Stimulated activated CD8-positive, alpha-beta memory T cell treated with anti-CD3 and anti-CD28 coated beads, Interleukin-7, amount 100 ng/mL, for 1 hour (primary cell): ENCODE data around the gene PRIMPOL.
"Not testable (repeated sequence)": the region's sequence is repeated elsewhere in the genome, so short reads cannot be mapped to it uniquely, and the experiment has no call there.

Experiments
- DNase-seq, 2 donors: peaks; one replicate each; pipeline ENCODE4 v3.0.0-alpha.2; 2020; ENCODE audit warnings: low read depth in 2 of 2

The PRIMPOL gene

GRCh38 chr4:184706453-184706852 is 56.9 kb downstream of the PRIMPOL start:
- no peak for DNase-seq

- no peak for DNase-seq
Measured at GRCh38 chr4:184712322-184712721, 62.8 kb downstream of the PRIMPOL start.

DNA sequence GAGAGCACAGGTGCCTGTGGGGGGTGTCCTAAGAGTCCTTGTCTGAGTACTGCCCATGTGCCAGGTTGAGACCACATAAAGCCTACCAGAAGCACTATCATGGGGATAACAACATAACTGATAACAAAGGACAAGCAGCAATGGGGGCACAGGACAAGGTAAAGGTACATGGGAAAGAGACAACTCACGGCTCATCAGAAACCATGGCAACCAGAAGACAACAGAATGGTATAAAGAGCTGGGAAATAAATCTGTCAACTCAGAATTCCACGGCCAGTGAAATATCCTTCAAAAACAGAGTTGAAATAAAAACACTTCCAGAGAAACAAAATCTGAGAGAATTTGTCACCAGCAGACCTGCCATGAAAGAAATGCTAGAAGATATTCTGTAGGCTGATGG is 64.3 kb downstream of the PRIMPOL start:
- no peak for DNase-seq

- no peak for DNase-seq
Measured at GRCh38 chr4:184715526-184715925, 66.0 kb downstream of the PRIMPOL start.

GRCh38 chr4:184719407-184719806 is 69.9 kb downstream of the PRIMPOL start:
- no peak for DNase-seq

GRCh38 chr4:184721254-184721653 is 71.7 kb downstream of the PRIMPOL start:
- no peak for DNase-seq

GRCh38 chr4:184722798-184723197 is 73.3 kb downstream of the PRIMPOL start:
- DNase-seq, result no peak

- DNase-seq, result no peak
Measured at GRCh38 chr4:184727430-184727829, 77.9 kb downstream of the PRIMPOL start.

- no peak for DNase-seq
Measured at GRCh38 chr4:184728858-184729257, 79.3 kb downstream of the PRIMPOL start.

- no peak for DNase-seq
Measured at GRCh38 chr4:184729946-184730345, 80.4 kb downstream of the PRIMPOL start.

- no peak for DNase-seq
Measured at GRCh38 chr4:184731056-184731455, 81.5 kb downstream of the PRIMPOL start.

GRCh38 chr4:184732126-184732525 is 82.6 kb downstream of the PRIMPOL start:
- no peak for DNase-seq

GRCh38 chr4:184733654-184734524 is 84.4 kb downstream of the PRIMPOL start, which contains the start of gene CENPU:
CENPU (minus strand) TSS chr4:184734096; CDS start chr4:184734062, 34 bp downstream.
- DNase-seq, result peak; percentile 89

DNA sequence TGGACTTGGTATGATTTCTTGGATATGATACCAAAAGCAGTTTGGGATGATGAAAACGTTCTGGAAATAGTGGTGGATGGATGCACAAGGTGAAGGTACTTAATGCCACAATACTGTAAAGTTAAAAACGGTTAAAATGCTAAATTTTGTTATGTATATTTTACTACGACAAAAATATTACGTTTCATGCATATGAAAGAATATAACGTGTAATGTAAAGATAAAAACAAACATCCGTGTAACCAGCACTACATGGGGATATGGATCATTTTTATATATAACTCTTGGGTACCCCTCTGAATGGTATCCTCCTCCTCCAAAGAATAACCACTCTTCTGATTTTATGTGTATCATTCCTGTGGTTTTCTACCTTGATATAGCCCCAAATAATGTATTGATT is 85.2 kb downstream of the PRIMPOL start:
- no peak for DNase-seq

- DNase-seq, result not testable (repeated sequence)
Measured at GRCh38 chr4:184739575-184739974, 90.0 kb downstream of the PRIMPOL start.

- DNase-seq, result no peak
Measured at GRCh38 chr4:184740980-184741391, 91.4 kb downstream of the PRIMPOL start.

DNA sequence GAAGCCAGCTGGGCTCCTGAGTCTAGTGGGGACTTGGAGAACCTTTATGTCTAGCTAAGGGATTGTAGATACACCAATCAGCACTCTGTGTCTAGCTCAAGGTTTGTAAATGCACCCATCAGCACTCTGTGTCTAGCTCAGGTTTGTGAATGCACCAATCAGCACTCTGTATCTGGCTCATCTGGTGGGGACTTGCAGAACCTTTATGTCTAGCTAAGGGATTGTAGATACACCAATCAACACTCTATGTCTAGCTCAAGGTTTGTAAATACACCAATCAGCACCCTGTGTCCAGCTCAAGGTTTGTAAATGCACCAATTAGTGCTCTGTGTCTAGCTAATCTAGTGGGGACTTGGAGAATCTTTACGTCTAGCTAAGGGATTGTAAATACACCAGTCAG is 92.1 kb downstream of the PRIMPOL start:
- DNase-seq, result not testable (repeated sequence)

DNA sequence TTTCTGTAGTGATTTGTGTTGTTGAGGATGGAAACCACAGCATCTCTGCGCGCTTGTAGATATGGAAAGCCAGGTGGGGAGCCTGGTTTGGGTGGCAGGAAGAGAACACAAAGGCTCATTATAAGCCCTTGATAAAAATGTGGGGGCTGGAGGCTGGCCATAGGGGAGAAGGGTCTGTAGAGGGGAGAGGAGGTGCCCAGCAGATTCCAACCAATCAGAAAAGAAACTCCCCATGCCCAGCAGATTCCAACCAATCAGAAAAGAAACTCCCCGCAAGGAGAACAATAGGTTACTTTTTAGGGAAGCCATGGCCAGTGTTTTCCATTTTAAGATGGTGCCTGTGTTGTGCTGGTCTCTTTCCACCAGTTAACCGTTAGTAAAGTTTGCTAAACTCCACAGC is 94.1 kb downstream of the PRIMPOL start:
- no peak for DNase-seq

- no peak for DNase-seq
Measured at GRCh38 chr4:184744236-184744635, 94.7 kb downstream of the PRIMPOL start.
